Ishikawa (cell line): ENCODE results near the gene RTN4R.

Experiments used
- CEBPB ChIP-seq: IDR thresholded peaks from 2 replicates; pipeline ENCODE4 v1.6.1; 2012
- CREB1 ChIP-seq: IDR thresholded peaks from 2 replicates; pipeline ENCODE4 v1.6.1; 2012; ENCODE audit warnings: low read depth
- EGR1 ChIP-seq: IDR thresholded peaks from 2 replicates; pipeline ENCODE4 v1.6.1; 2012
- EP300 ChIP-seq: IDR thresholded peaks from 2 replicates; pipeline ENCODE4 v1.6.1; 2012; ENCODE audit warnings: borderline replicate concordance
- FOXM1 ChIP-seq: IDR thresholded peaks from 2 replicates; pipeline ENCODE4 v1.6.1; 2012; ENCODE audit warnings: low read depth, borderline replicate concordance
- MAX ChIP-seq: IDR thresholded peaks from 2 replicates; pipeline ENCODE4 v1.6.1; 2012
- NFIC ChIP-seq: IDR thresholded peaks from 2 replicates; pipeline ENCODE4 v1.6.1; 2012
- RAD21 ChIP-seq: IDR thresholded peaks from 2 replicates; pipeline ENCODE4 v1.6.1; 2012; ENCODE audit warnings: low read depth
- REST ChIP-seq: IDR thresholded peaks from 2 replicates; pipeline ENCODE4 v1.6.1; 2012; ENCODE audit warnings: low read depth, mild to moderate bottlenecking
- TAF1 ChIP-seq: IDR thresholded peaks from 2 replicates; pipeline ENCODE4 v1.6.1; 2012; ENCODE audit warnings: low read depth, mild to moderate bottlenecking
- TCF12 ChIP-seq: IDR thresholded peaks from 2 replicates; pipeline ENCODE4 v1.6.1; 2012; ENCODE audit warnings: low read depth
- TEAD4 ChIP-seq: IDR thresholded peaks from 2 replicates; pipeline ENCODE4 v1.6.1; 2012
- USF1 ChIP-seq: IDR thresholded peaks from 2 replicates; pipeline ENCODE4 v1.6.1; 2012
- YY1 ChIP-seq: IDR thresholded peaks from 2 replicates; pipeline ENCODE4 v1.6.1; 2012; ENCODE audit warnings: low read depth
- ZBTB7A ChIP-seq: IDR thresholded peaks from 2 replicates; pipeline ENCODE4 v1.6.1; 2012; ENCODE audit warnings: low read depth

Gene RTN4R

GRCh38 chr22:20210473-20211059 is 57.6 kb downstream of the RTN4R start:
- TF ChIP-seq CEBPB: no peak
- no peak for TF ChIP-seq CREB1
- TF ChIP-seq MAX: no peak
- no peak for TF ChIP-seq EP300

GRCh38 chr22:20209761-20210250 is 58.3 kb downstream of the RTN4R start:
- TF ChIP-seq REST (no peak), EGR1 (no peak), EP300 (no peak), YY1 (no peak), USF1 (no peak), ZBTB7A (no peak), CEBPB (no peak), MAX (no peak), FOXM1 (no peak), NFIC (no peak), TEAD4 (no peak), TCF12 (no peak), RAD21 (no peak), TAF1 (no peak), CREB1 (no peak)

GRCh38 chr22:20208713-20209310 is 59.3 kb downstream of the RTN4R start:
- no peak for TF ChIP-seq NFIC
- TF ChIP-seq REST: no peak
- no peak for TF ChIP-seq TEAD4
- TF ChIP-seq CREB1: no peak
- TF ChIP-seq YY1: no peak
- no peak for TF ChIP-seq TCF12
- TF ChIP-seq RAD21: no peak
- no peak for TF ChIP-seq CEBPB
- no peak for TF ChIP-seq FOXM1
- TF ChIP-seq EP300: no peak
- TF ChIP-seq USF1: no peak
- TF ChIP-seq TAF1: no peak
- no peak for TF ChIP-seq MAX
- no peak for TF ChIP-seq ZBTB7A
- no peak for TF ChIP-seq EGR1

GRCh38 chr22:20207277-20208025 is 60.7 kb downstream of the RTN4R start:
- TF ChIP-seq TCF12 (no peak), MAX (no peak), YY1 (no peak), USF1 (no peak), CREB1 (no peak), TEAD4 (no peak), NFIC (no peak), EP300 (no peak), EGR1 (no peak), TAF1 (no peak), REST (no peak), RAD21 (no peak), FOXM1 (no peak), CEBPB (no peak)
